Measurements from ENCODE around the gene RNF223. TPM values are rescaled to one million over a fixed set of nuclear protein-coding genes. Genes with fewer than 3 reads are reported as not detected.

RNF223 gene
- total and polyA plus RNA-seq, 2 of the 8 experiments (the other 6 are each of a cell fraction or from before 2014, with no cell fraction given): not detected

- Histone ChIP-seq H3K79me1 (ENCODE audit: low read depth, low read length) (no peaks in the 10 kb centered on the region), H2BK15ac (ENCODE audit: low read length) (no peak overlapping the region), H4K91ac (replicated peaks; ENCODE audit: insufficient read length, low read length) (no peak overlapping the region), H2BK20ac (ENCODE audit: low read length) (no peak overlapping the region), H3K4me1 (replicated peaks in 1 of 4; ENCODE audit: control insufficient read depth in 3 of 4, insufficient read depth in 4 of 4, low read length in 3 of 4) (no peaks in the 10 kb centered on the region), H3K56ac (replicated peaks; ENCODE audit: insufficient read length, low read depth, low read length) (no peak overlapping the region), H3K4me2 (ENCODE audit: insufficient read depth in 1 of 2, low read depth in 2 of 2, low read length in 2 of 2) (no peak overlapping the region), H2AFZ (ENCODE audit: low read length) (no peak overlapping the region), H3K23me2 (ENCODE audit: low read depth, low read length) (no peaks in the 10 kb centered on the region), H3K36me3 (ENCODE audit: control insufficient read depth in 2 of 4, insufficient read depth in 4 of 4, low read length in 3 of 4) (no peaks in the 10 kb centered on the region), H2BK120ac (replicated peaks; ENCODE audit: low read depth, low read length) (no peak overlapping the region), H3K14ac (ENCODE audit: insufficient read length) (no peak overlapping the region), H3K27ac (ENCODE audit: low read depth, low read length) (no peak overlapping the region), H3K23ac (ENCODE audit: insufficient read length) (no peak overlapping the region), H2AK5ac (ENCODE audit: low read depth, low read length) (no peak overlapping the region), H3K27me3 (replicated peaks in 1 of 4; ENCODE audit: control insufficient read depth in 3 of 4, extremely low read depth in 1 of 4, insufficient read depth in 3 of 4, low read length in 3 of 4) (peaks cover 0 to 2% (median 0%) of the 10 kb centered on the region in 4 experiments; a peak in 1 of 7 replicates), H3K4ac (replicated peaks; ENCODE audit: insufficient read length, low read depth, low read length) (no peak overlapping the region), H4K5ac (ENCODE audit: insufficient read length, low read depth, low read length) (no peak overlapping the region), H2BK5ac (ENCODE audit: low read depth, low read length) (no peak overlapping the region), H3K9ac (replicated peaks in 1 of 4; ENCODE audit: extremely low read depth in 1 of 4, low read depth in 3 of 4, low read length in 3 of 4) (no peak overlapping the region), H4K8ac (ENCODE audit: extremely low read depth, insufficient read depth, low read length) (no peak overlapping the region), H3K9me3 (ENCODE audit: insufficient read depth in 2 of 2, low read depth in 1 of 2, low read length in 1 of 2) (peaks cover 0 to 20% of the 10 kb centered on the region in 2 experiments; a peak in 2 of 4 replicates), H3K4me3 (ENCODE audit: extremely low read depth in 1 of 4, insufficient read depth in 2 of 4, low read depth in 3 of 4, low read length in 4 of 4) (no peak overlapping the region), H4K20me1 (replicated peaks in 1 of 2; ENCODE audit: control insufficient read depth in 1 of 2, insufficient read depth in 2 of 2, low read length in 2 of 2) (peaks cover 0 to 3% of the 10 kb centered on the region in 2 experiments), H2BK12ac (ENCODE audit: low read depth, low read length) (no peak overlapping the region), H3K18ac (ENCODE audit: extremely low read depth, low read length) (no peak overlapping the region), H3K79me2 (ENCODE audit: control insufficient read depth in 1 of 2, insufficient read depth in 2 of 2, low read length in 2 of 2) (no peaks in the 10 kb centered on the region)
- ChIA-PET POLR2A (ENCODE audit: partially characterized antibody) (interaction anchor here (1.3 kb wide), 1 partner anchor 14 kb away, joined by 3 read pairs; no protein-coding TSS in a partner anchor), CTCF (ENCODE audit: partially characterized antibody) (interaction anchor here (0.8 to 1.2 kb wide), 5 partner anchors 15 to 202 kb away, joined by 3 read pairs; partner anchors contain the start of gene RNF223)
- TF ChIP-seq MAFK (IDR thresholded peaks at IDR 0.05; ENCODE audit: low read depth, low read length) (no peak), BRCA1 (IDR thresholded peaks at IDR 0.05; ENCODE audit: low read depth, low read length) (no peak), TCF12 (IDR thresholded peaks at IDR 0.05; ENCODE audit: low read depth, low read length) (no peak), SIRT6 (IDR thresholded peaks at IDR 0.05; ENCODE audit: low read length) (no peak), GTF2F1 (IDR thresholded peaks at IDR 0.05; ENCODE audit: borderline replicate concordance, low read depth, low read length) (no peak), BCL11A (IDR thresholded peaks at IDR 0.05; ENCODE audit: low read depth in 2 of 2, low read length in 2 of 2) (no peak), KDM5A (IDR thresholded peaks at IDR 0.05; ENCODE audit: low read length) (no peak), SIX5 (IDR thresholded peaks at IDR 0.05; ENCODE audit: low read depth, low read length) (no peak), PHF8 (conservative IDR thresholded peaks at IDR 0.05; ENCODE audit: low read depth, low read length) (no peak), ASH2L (IDR thresholded peaks at IDR 0.05; ENCODE audit: low read length) (no peak), TAF7 (optimal IDR thresholded peaks at IDR 0.05; ENCODE audit: borderline replicate concordance, low read depth, low read length) (no peak)
- FAIRE-seq (no peak), DNase-seq (ENCODE audit: low read depth in 1 of 2, low spot score in 2 of 2) (no peak)
- WGBS, 2 experiments (ENCODE audit: extremely low coverage in 1 of 2, insufficient coverage in 1 of 2, insufficient read length in 1 of 2, insufficient replicate concordance in 2 of 2, low coverage in 1 of 2, low lambda C conversion rate in 2 of 2, missing lambda C conversion rate in 1 of 2): 91% methylated on average over 22 of the region's 22 CpGs; no CpG with 5 or more reads in 1 of the 2 experiments
Observed at GRCh38 chr1:1089731-1090423, 15.8 kb upstream of the RNF223 start.

Measured in H1 (cell line).